ENCODE data around the gene LY6G5B. TPM values are rescaled to one million over a fixed set of nuclear protein-coding genes. Genes with fewer than 3 reads are reported as not detected.

Gene LY6G5B
- total and polyA plus RNA-seq, 2 experiments from 2014 or later = 7.9 to 8.4 TPM

- H2AFZ ChIP-seq = peak overlapping the region; percentile 100
- Mint-ChIP-seq H3K27ac (no peak overlapping the region), H3K27me3 (ENCODE audit: insufficient read depth, low read depth, poor library complexity) (peaks cover 14% of the 10 kb centered on the region), H3K36me3 (ENCODE audit: low read depth) (no peaks in the 10 kb centered on the region; the same call in 2 of the 3 replicates), H3K4me3 (no peak overlapping the region; the same call in 2 of the 3 replicates), H3K9me3 (no peaks in the 10 kb centered on the region), H3K4me1 (peaks cover 38% of the 10 kb centered on the region)
- no peaks in the 10 kb centered on the region for H4K20me1 ChIP-seq (replicated peaks; ENCODE audit: insufficient read depth)
- H3F3A ChIP-seq (replicated peaks; ENCODE audit: low read depth) = no peaks in the 10 kb centered on the region
- ATAC-seq (no peak), DNase-seq (ENCODE audit: low spot score) (no peak)
- peak overlapping the region; percentile 71 for H3K4me2 ChIP-seq
- H3K36me3 ChIP-seq (ENCODE audit: insufficient read depth) = no peaks in the 10 kb centered on the region
- H3K4me3 ChIP-seq = peak overlapping the region; percentile 14; the same call in 1 of the 2 replicates
- H3K27ac ChIP-seq (ENCODE audit: low read depth) = no peak overlapping the region
- peaks cover 29% of the 10 kb centered on the region for H3K4me1 ChIP-seq (ENCODE audit: insufficient read depth)
- no peak for TF ChIP-seq EZH2phosphoT487 (IDR thresholded peaks at IDR 0.05; ENCODE audit: unreplicated experiment)
- TF ChIP-seq ZNF114 (CRISPR knock-in tag; IDR thresholded peaks at IDR 0.05) = no peak
- TF ChIP-seq EZH2 (IDR thresholded peaks at IDR 0.05; ENCODE audit: low read depth, unreplicated experiment) = no peak
- TF ChIP-seq, protein P1, sequence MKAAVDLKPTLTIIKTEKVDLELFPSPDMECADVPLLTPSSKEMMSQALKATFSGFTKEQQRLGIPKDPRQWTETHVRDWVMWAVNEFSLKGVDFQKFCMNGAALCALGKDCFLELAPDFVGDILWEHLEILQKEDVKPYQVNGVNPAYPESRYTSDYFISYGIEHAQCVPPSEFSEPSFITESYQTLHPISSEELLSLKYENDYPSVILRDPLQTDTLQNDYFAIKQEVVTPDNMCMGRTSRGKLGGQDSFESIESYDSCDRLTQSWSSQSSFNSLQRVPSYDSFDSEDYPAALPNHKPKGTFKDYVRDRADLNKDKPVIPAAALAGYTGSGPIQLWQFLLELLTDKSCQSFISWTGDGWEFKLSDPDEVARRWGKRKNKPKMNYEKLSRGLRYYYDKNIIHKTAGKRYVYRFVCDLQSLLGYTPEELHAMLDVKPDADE (IDR thresholded peaks at IDR 0.05) = no peak
- no peak for TF ChIP-seq POLR2AphosphoS5 (IDR thresholded peaks at IDR 0.05; ENCODE audit: low read depth)
- H3K79me2 ChIP-seq (replicated peaks; ENCODE audit: insufficient read depth) = no peaks in the 10 kb centered on the region
- H3K27me3 ChIP-seq (ENCODE audit: insufficient read depth) = no peaks in the 10 kb centered on the region
- H3K9me2 ChIP-seq (ENCODE audit: insufficient read depth) = no peaks in the 10 kb centered on the region
These were observed 43.7 kb downstream of the LY6G5B start for GRCh38 chr6:31713465-31713864.

DNA sequence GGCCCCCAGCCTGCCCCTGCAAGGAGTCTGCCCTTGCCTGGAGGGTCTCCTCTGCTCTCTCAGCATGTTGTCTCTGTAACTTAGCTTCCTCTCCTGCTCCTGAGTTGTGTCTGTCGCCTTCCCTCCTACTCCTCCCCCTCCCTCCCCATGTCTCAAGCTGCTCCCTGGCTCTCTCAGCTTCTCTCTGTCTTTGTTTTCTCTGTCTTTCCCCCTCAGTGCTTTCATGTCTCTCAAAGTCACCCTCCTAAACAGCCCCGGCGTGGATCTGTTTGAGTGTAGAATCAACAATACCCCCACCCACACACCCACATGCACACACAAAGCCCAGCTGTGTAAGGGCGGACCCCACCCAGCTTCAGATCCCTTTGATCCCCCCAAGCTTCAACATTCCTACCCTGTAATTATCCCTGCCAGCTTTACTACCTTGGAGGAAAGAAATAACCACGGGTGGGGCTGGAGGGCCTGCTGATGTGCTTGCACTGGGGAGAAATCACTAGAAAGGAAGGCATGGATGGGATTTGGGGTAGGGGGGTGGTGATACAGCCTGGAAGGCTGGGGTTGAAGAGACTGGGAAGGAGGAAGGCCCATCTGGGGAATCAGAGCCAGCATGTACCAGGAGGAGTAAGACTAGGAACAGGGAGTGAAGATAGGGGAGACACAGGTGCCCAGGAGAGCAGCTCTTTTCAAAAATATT lies 44.4 kb downstream of the LY6G5B start:
- peak overlapping the region; percentile 100 for H2AFZ ChIP-seq
- no peaks in the 10 kb centered on the region for H3K79me2 ChIP-seq (replicated peaks; ENCODE audit: insufficient read depth)
- Mint-ChIP-seq H3K4me3 (no peak overlapping the region; the same call in 2 of the 3 replicates), H3K4me1 (peaks cover 43% of the 10 kb centered on the region), H3K36me3 (ENCODE audit: low read depth) (no peaks in the 10 kb centered on the region; the same call in 2 of the 3 replicates), H3K27ac (peak overlapping the region; percentile 69), H3K9me3 (no peaks in the 10 kb centered on the region), H3K27me3 (ENCODE audit: insufficient read depth, low read depth, poor library complexity) (peaks cover 14% of the 10 kb centered on the region)
- H3K27me3 ChIP-seq (ENCODE audit: insufficient read depth) = no peaks in the 10 kb centered on the region
- H3K27ac ChIP-seq (ENCODE audit: low read depth) = no peak overlapping the region; the same call in 1 of the 2 replicates
- H3K36me3 ChIP-seq (ENCODE audit: insufficient read depth) = no peaks in the 10 kb centered on the region
- no peaks in the 10 kb centered on the region for H3F3A ChIP-seq (replicated peaks; ENCODE audit: low read depth)
- peaks cover 34% of the 10 kb centered on the region for H3K4me1 ChIP-seq (ENCODE audit: insufficient read depth)
- no peaks in the 10 kb centered on the region for H4K20me1 ChIP-seq (replicated peaks; ENCODE audit: insufficient read depth)
- peak; percentile 43 for ATAC-seq
- peak overlapping the region; percentile 14; the same call in 1 of the 2 replicates for H3K4me3 ChIP-seq
- DNase-seq (ENCODE audit: low spot score) = peak; percentile 55
- no peaks in the 10 kb centered on the region for H3K9me2 ChIP-seq (ENCODE audit: insufficient read depth)
- peak overlapping the region; percentile 71 for H3K4me2 ChIP-seq
- TF ChIP-seq POLR2AphosphoS5 (IDR thresholded peaks at IDR 0.05; ENCODE audit: low read depth) (no peak), REST (IDR thresholded peaks at IDR 0.05; ENCODE audit: unreplicated experiment) (no peak), ZNF114 (CRISPR knock-in tag; IDR thresholded peaks at IDR 0.05) (no peak), ZNF331 (CRISPR knock-in tag; IDR thresholded peaks at IDR 0.05; ENCODE audit: low read depth) (no peak), JUNB (IDR thresholded peaks at IDR 0.05; ENCODE audit: unreplicated experiment) (no peak), CREB1 (CRISPR knock-in tag; IDR thresholded peaks at IDR 0.05; ENCODE audit: low read depth) (no peak), EZH2 (IDR thresholded peaks at IDR 0.05; ENCODE audit: low read depth, unreplicated experiment) (no peak)
- TF ChIP-seq, protein P2, sequence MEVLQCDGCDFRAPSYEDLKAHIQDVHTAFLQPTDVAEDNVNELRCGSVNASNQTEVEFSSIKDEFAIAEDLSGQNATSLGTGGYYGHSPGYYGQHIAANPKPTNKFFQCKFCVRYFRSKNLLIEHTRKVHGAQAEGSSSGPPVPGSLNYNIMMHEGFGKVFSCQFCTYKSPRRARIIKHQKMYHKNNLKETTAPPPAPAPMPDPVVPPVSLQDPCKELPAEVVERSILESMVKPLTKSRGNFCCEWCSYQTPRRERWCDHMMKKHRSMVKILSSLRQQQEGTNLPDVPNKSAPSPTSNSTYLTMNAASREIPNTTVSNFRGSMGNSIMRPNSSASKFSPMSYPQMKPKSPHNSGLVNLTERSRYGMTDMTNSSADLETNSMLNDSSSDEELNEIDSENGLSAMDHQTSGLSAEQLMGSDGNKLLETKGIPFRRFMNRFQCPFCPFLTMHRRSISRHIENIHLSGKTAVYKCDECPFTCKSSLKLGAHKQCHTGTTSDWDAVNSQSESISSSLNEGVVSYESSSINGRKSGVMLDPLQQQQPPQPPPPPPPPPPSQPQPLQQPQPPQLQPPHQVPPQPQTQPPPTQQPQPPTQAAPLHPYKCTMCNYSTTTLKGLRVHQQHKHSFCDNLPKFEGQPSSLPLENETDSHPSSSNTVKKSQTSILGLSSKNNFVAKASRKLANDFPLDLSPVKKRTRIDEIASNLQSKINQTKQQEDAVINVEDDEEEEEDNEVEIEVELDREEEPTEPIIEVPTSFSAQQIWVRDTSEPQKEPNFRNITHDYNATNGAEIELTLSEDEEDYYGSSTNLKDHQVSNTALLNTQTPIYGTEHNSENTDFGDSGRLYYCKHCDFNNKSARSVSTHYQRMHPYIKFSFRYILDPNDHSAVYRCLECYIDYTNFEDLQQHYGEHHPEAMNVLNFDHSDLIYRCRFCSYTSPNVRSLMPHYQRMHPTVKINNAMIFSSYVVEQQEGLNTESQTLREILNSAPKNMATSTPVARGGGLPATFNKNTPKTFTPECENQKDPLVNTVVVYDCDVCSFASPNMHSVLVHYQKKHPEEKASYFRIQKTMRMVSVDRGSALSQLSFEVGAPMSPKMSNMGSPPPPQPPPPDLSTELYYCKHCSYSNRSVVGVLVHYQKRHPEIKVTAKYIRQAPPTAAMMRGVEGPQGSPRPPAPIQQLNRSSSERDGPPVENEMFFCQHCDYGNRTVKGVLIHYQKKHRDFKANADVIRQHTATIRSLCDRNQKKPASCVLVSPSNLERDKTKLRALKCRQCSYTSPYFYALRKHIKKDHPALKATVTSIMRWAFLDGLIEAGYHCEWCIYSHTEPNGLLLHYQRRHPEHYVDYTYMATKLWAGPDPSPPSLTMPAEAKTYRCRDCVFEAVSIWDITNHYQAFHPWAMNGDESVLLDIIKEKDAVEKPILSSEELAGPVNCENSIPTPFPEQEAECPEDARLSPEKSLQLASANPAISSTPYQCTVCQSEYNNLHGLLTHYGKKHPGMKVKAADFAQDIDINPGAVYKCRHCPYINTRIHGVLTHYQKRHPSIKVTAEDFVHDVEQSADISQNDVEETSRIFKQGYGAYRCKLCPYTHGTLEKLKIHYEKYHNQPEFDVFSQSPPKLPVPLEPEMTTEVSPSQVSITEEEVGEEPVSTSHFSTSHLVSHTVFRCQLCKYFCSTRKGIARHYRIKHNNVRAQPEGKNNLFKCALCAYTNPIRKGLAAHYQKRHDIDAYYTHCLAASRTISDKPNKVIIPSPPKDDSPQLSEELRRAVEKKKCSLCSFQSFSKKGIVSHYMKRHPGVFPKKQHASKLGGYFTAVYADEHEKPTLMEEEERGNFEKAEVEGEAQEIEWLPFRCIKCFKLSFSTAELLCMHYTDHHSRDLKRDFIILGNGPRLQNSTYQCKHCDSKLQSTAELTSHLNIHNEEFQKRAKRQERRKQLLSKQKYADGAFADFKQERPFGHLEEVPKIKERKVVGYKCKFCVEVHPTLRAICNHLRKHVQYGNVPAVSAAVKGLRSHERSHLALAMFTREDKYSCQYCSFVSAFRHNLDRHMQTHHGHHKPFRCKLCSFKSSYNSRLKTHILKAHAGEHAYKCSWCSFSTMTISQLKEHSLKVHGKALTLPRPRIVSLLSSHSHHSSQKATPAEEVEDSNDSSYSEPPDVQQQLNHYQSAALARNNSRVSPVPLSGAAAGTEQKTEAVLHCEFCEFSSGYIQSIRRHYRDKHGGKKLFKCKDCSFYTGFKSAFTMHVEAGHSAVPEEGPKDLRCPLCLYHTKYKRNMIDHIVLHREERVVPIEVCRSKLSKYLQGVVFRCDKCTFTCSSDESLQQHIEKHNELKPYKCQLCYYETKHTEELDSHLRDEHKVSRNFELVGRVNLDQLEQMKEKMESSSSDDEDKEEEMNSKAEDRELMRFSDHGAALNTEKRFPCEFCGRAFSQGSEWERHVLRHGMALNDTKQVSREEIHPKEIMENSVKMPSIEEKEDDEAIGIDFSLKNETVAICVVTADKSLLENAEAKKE (CRISPR knock-in tag; IDR thresholded peaks at IDR 0.05) = no peak

Measured in GM23338 (cell line).